A204.1 (cell line): ENCODE data around the gene CMTM7.
"Not testable (repeated sequence)": the region's sequence is repeated elsewhere in the genome, so short reads cannot be mapped to it uniquely, and the experiment has no call there.

ENCODE experiments used
- FAIRE-seq: peaks from 2 replicates; lab custom pipeline; 2012; peaks lifted over from hg19 to GRCh38; lab: Jason Lieb, UNC

Gene CMTM7

GRCh38 chr3:32438596-32439344 is 47.1 kb downstream of the CMTM7 start:
- no peak for FAIRE-seq

- not testable (repeated sequence) for FAIRE-seq
Observed at GRCh38 chr3:32439421-32439820, 47.8 kb downstream of the CMTM7 start.

GRCh38 chr3:32440611-32441350 is 49.1 kb downstream of the CMTM7 start:
- no peak for FAIRE-seq

DNA sequence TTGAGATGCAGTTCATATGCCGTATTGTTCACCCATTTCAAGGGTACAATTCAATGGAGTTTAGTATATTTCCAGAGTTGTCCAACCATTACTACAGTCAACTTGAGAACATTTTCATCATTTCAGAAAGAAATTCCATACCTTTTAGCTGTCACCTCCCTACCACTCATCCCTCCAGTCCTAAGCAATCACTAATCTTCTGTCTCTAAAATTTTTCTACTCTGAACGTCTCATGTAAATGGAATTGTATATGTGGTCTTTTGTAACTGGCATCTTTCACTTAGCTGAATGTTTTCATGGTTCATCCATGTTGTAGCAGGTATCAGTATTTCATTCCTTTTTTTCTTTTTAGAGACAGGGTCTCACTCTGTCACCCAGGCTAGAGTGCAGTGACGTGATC is 51.1 kb downstream of the CMTM7 start:
- no peak for FAIRE-seq

DNA sequence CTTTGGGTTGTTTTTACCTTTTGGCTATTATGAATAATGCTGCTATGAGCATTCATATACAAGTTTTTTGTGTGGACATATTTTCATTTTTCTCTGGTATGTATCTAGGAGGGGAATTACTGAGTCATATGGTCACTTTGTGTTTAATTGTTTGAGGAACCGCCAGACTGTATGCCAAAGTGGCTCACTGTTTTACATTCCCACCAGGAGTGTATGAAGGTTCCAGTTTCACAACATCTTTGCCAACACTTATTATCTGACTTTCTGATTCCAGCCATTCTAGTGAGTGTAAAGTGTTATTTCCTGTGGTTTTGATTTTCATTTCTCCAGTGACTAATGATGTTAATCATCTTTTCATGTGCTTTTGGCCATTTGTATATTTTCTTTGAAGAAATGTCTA is 51.8 kb downstream of the CMTM7 start:
- no peak for FAIRE-seq

- FAIRE-seq: no peak
Observed at GRCh38 chr3:32447865-32448400, 56.3 kb downstream of the CMTM7 start.

GRCh38 chr3:32448686-32449474 is 57.2 kb downstream of the CMTM7 start:
- FAIRE-seq: no peak

DNA sequence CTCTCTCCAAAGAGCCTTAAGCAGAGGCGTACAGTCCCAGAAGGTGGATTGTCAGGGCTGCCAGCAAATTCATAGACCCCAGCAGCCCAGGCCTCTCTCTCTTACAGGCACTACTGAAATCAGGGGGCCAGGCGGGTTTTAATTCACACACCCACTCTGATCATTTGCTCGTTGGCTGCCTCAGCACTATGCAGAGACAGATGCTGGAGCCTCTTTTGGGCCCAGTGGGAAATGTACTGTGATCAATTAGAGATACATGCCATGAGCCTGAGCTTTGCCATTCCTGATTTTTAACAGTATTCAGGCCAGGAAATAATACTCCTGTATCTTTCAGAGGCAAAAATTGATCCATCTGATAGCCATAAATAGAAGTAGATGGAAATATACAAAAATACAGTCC is 58.0 kb downstream of the CMTM7 start:
- no peak for FAIRE-seq

- no peak for FAIRE-seq
Observed at GRCh38 chr3:32450426-32450825, 58.8 kb downstream of the CMTM7 start.

GRCh38 chr3:32450992-32451659 is 59.5 kb downstream of the CMTM7 start:
- FAIRE-seq: no peak

GRCh38 chr3:32452009-32452408 is 60.4 kb downstream of the CMTM7 start:
- FAIRE-seq: no peak

DNA sequence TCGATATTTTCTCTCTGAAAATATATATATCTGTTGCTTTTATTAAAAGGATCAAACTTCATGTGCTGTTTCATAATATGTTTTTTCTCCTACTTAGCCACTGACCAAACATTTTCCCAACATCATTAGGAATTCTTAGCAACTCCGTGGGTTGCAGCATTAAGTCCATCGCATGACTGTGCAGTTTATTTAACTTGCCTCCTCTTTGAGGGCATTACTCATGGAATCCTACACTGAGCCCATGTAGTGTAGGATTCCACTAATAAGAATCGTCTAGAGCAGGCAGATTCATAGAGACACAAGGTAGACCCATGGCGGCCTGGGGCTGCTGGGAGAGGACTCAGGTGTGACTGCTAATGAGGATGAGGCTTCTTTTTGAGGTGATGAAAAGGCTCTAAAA is 61.7 kb downstream of the CMTM7 start:
- no peak for FAIRE-seq

DNA sequence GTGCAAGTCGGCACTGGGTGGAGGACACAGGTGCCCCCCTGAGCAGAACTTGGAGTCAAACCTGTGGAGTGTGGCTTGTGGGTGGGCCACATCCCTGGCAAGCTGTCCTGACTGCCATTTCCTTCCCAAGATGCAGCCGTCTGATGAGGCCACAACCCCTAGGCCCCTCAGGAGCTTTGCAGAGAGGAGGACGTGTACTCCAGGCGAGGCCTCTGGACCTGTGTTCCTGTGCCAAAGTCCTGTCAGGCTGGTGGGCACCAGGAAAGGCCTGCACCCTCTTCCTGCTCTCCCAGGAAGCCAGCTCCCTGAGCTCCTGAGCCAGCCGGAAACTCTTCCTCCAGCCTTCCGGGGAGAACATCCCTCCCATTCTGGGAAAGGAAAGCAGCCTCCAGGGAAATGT is 62.5 kb downstream of the CMTM7 start:
- FAIRE-seq: no peak

- FAIRE-seq: no peak
Observed at GRCh38 chr3:32454731-32455608, 63.3 kb downstream of the CMTM7 start.

- FAIRE-seq: no peak
Observed at GRCh38 chr3:32455609-32456428, 64.2 kb downstream of the CMTM7 start.

DNA sequence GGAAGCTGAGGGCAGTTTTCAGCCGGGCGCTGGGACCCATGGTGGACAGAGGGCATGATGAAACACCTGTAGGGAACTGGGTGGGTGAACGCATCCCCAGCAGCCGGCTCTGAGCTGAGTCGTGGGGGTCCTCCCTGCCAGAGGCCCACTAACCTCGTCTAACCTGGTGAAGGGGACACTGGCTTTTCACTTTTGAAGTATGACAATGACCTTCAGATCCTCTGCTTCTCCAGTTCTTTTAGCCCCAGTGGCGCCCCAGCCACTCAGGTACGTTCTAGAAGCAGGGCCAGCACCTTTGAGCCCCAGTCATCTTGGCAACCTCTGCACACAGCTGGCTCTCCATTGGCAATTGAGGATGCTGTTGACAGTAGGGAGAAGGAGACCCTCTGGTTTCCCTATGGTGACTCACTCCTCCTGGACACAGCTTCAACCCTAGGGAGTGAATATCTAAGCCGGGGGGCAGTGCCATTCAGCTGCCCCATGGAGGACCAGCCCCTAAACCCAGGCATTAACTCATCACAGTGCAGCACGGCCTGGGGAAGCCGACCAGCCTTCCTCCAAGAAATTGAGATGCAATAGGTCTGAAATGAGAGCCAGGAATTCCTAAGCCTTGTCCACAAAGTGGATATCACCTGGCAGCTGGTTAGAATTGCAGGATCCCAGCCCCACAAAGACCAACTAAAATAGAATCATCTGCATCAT is 64.9 kb downstream of the CMTM7 start:
- FAIRE-seq: no peak

GRCh38 chr3:32457971-32458471 is 66.4 kb downstream of the CMTM7 start:
- no peak for FAIRE-seq

GRCh38 chr3:32459450-32459849 is 67.8 kb downstream of the CMTM7 start:
- FAIRE-seq: no peak

GRCh38 chr3:32460031-32460749 is 68.5 kb downstream of the CMTM7 start:
- FAIRE-seq: no peak
